GM18507 (cell line): ENCODE data around the gene AGTRAP.
A peak's percentile ranks its signal among the peaks of the same experiment; 100 is the strongest.

Experiments used
- DNase-seq: peaks from one replicate; pipeline ENCODE4 v3.0.0; 2011; ENCODE audit warnings: low read depth; ENCODE audit not compliant: insufficient read length; ENCODE audit errors: extremely low spot score
- FAIRE-seq: peaks from 2 replicates; lab custom pipeline; 2011; peaks lifted over from hg19 to GRCh38; lab: Jason Lieb, UNC

Gene AGTRAP

DNA sequence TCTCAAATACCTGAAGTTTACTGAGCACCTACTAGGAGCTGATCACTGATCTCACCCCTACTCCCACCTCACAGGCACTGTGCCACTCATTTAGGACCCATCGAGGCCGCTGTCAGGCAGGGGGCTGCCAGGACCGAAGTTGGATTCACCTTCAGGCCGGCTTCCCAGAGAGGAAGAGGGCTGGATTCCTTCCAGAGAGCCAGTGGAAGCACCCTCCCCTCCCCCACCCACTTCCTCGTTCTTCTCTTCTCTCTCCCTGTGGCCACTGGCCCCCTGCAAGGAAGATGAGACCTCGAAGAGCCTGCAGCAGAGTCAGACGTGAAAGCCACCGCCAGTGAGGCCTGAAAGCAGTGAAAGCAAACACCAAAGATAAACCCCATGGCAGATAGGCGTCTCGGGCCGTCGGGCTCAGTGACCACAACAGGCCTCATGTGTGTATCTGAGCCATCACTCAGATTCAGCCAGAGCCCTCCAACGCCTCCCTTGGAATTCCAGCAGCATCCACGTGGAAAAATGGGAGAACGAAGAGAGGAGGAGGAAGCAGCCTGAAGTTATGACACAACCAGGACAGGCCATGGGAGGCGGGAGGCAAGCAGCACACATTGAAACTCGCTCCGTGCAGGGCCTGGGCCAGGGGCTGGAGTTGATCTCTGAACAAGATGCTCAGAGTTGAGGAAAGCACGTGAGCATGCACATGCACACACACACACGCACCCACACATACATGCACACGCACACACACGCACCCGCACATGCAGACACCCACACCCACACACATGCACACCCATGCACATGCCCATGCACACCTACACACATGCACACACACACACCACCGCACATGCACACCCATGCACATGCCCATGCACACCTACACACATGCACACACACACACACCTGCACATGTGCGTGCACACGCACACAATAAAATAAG lies 6.2 kb upstream of the AGTRAP start:
- FAIRE-seq (no peak), DNase-seq (no peak)

GRCh38 chr1:11730429-11730891 lies 5.5 kb upstream of the AGTRAP start:
- peak; percentile 80 for FAIRE-seq
- DNase-seq = no peak

- FAIRE-seq (no peak), DNase-seq (no peak)
Observed at GRCh38 chr1:11731691-11732283, 4.1 kb upstream of the AGTRAP start.

DNA sequence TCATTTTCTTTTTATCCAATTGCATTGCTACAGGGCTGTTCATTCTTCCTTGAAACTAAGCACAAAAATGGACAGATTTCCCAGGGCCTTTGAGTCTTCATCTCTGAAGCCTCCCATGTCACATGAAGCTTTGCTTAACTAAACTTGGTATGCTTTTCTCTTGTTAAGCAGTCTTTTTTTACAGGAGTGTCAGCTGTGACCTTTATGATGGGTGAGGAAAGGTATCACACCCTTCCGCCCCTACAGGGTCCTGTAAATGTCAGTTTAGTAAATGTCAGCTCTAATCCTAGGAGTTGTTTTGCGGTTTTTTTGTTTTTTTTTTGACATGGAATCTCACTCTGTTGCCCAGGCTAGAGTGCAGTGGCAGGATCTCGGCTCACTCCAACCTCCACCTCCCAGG lies 2.6 kb upstream of the AGTRAP start:
- FAIRE-seq (no peak), DNase-seq (no peak)

DNA sequence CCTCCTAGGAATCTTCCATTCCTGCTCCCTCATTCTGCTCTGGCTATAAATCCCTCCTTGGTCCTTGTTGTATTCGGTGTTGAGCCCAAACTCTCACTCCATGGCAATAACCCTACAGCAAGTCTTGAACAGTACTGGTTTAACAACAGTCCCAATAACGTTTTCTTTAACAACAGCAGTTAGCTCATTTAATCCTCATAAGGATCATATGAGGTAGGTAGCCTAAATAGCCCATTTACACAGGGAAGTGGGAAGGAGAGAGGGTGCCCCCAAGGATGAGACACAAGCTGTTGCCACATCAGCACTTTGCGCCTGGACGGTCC lies 444 bp upstream of the AGTRAP start:
- FAIRE-seq (no peak), DNase-seq (no peak)

DNA sequence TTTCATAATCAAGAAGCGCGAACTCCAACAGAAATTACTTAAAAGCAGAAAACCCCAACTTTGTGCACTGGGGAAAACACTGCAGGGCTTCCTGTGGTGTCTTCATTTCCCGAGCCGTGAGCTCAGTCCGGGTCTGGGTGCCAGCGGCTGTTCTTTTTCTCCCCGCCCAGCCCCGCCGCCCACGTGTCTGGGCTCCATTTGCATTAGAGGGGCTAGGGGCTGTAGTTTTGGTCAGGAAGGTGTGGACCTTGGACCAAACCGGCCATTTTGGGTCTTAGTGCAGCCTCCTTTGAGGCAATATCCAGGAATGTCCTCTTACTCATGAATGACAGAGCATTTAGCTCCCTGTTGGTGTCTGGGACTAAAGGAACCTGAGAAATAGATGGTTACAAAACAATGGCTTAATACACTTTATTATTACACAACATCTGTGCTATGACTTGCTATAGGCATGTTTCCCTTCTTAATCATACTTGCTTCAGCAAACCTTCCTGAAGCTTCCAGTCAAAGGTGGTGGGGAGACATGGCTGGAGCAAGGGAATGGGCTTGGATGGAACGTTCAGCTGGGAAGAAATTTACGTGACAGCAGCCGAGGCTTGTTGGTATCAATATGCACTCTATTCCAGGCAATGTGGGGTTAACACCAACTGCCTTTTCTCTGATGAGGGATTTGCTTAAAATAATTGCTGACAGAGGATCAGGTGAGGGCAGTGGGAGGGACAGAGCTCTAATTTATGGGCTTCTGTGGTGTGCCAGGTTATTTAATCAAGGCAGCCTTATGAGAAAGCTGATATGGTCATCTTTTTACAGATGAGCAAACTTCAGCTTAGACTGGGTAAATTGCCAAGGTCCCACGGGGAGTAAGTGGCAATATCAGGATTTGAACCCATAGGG lies 1.1 kb downstream of the AGTRAP start:
- DNase-seq (no peak), FAIRE-seq (no peak)

GRCh38 chr1:11738096-11738495 lies 2.2 kb downstream of the AGTRAP start:
- FAIRE-seq = no peak

GRCh38 chr1:11738783-11739182 lies 2.8 kb downstream of the AGTRAP start:
- FAIRE-seq (no peak), DNase-seq (no peak)

More at GRCh38 chr1:11738096-11738495, 2.2 kb downstream of the AGTRAP start:
- no peak for DNase-seq

DNA sequence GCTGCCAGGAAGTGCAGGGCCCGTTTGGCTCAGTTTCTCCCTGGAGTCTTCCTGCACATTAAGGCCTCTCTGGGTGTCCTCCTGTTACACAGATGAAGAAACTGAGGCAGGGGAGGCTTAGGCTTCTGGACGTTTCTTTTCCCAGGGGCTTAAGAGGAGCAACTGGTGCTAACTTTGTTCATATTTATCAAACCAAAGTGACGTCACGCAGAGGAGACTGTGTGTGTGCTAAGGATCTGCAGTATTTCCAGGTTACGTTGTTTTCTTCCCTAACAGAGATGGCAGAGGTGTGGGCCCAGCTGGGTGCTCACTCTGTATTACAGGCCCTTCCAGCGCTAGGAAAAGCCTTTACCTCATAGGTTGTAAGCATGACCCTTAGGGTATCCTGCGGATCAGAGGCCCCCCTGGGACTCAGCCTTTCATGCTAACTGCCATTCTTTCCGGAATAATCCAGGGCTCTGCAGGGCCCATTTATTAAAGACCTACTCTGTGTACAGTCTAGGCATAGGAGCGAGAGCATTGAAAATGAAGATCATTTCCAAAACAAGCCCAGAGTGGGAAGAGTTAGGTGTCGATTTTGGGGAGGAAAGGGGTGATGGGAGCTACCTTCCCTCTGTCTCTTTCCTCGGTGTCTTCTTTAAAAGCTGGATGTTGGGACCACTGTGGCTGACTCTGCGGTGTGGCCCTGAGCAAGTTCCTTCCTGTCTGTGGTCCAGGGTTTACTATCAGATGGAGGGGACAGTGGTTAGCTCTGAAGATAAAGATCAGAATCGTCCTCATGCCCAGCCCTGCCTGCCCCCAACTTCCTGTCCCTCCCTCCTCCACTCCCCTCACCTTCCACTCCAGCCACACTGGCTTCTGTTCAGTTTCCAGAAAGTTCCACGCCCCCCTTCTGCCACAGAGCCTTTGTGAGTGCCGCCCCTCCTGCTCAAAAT lies 4.6 kb downstream of the AGTRAP start:
- FAIRE-seq (peak; percentile 39), DNase-seq (no peak)

GRCh38 chr1:11741482-11741881 lies 5.5 kb downstream of the AGTRAP start:
- FAIRE-seq (no peak), DNase-seq (no peak)

GRCh38 chr1:11741919-11742558 lies 6.1 kb downstream of the AGTRAP start:
- FAIRE-seq (no peak), DNase-seq (no peak)

DNA sequence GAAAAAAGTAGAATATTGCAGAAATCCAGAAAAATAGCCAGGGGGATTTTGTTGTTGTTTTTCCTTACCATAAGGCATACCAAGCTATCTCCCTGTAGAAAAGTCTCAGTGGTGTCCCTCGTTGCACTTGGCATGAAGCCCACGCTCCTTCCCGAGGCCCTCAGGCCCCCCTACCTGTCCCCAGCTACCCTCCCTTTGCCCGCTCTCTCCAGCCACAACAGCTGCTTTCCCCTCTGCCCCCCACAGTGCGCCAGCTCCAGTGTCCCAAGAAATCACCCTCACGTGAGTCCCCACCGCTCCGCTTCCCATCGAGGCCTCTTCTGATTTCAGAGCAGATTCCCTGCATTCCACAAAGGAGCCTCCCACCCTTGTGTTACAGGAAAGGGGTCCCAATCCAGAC lies 8.4 kb downstream of the AGTRAP start:
- FAIRE-seq = no peak

DNA sequence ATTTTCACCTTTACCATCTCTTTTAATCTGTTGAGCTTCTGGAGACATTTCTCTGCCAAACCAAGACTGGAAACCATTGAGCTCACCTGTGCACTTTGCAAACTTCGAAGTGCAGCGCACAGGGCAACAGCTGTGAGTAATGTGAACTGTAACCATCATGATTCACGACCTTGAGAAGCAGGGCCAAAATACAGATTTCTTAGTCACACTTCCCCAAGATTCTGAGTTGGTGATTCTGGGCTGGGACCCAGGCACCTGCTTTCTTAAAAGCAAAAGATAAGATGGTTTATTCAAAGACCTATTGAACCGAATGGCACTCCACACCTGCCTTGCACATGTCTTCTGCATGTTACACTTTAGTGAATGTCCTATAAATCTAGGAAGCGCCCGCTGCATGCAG lies 10.2 kb downstream of the AGTRAP start:
- DNase-seq (no peak), FAIRE-seq (no peak)

More for the DNA sequence above, 8.4 kb downstream of the AGTRAP start:
- DNase-seq = no peak

DNA sequence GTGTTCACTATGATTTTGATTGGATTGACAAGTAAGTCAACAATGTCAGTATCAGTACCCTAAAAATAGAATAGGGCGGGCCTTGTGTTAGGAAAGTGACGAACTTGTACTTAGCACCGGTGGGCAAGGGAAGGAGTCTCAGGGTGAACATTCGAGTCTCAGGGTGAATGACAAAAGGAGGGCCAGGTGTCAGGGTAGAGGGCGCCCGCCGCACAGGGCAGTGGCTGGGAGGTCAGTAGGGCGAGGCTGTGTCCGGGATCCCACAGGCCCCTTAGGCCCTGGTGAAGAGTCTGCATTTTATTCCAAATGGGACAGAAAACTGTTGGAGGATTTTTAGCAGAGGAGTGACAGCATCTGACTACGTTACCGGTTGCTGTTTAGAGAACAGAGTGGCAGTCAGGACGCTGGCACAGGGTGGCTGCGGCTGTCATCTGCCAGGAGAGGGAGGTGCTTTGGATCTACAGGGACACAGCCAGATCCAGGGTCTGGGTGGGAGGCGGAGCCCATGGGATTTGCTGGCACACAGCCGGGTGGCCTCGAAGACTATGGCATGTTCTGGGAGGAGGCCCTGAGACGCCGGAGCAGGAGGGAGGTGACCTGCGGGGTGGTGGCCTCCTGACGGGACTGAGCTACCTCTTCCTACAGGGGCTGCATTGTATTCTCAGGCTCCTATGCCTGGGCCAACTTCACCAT lies 11.0 kb downstream of the AGTRAP start:
- FAIRE-seq = no peak
- no peak for DNase-seq

GRCh38 chr1:11748294-11749202 lies 12.6 kb downstream of the AGTRAP start:
- FAIRE-seq (no peak), DNase-seq (no peak)

GRCh38 chr1:11749203-11749689 lies 13.3 kb downstream of the AGTRAP start:
- FAIRE-seq (peak; percentile 85), DNase-seq (peak; percentile 73)

DNA sequence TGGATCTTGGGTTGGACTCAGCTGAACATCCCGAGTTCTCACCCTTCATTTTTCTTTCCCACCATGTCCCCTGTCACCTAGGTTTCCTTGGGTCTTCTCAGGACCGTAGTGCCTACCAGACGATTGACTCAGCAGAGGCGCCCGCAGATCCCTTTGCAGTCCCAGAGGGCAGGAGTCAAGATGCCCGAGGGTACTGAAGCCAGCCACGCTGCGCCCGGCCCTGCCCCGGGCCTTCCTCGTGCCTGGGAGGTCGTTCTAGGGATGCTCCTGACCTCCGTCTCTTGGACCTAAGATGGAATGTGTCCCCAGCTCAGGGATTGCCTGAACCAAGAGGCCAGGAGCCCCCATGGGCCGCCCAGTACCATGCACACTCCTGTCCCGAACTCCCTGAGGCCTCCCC lies 14.1 kb downstream of the AGTRAP start:
- DNase-seq (no peak), FAIRE-seq (no peak)
